GM21360 (cell line): ENCODE results near the gene TOGARAM1.

Experiments used
- ATAC-seq: cut with Tn5 transposase; IDR thresholded peaks from one replicate; pipeline ENCODE4 v1.9.1; 2021; ENCODE audit warnings: mild to moderate bottlenecking, moderate library complexity; ENCODE audit not compliant: unreplicated experiment

The TOGARAM1 gene, protein sequence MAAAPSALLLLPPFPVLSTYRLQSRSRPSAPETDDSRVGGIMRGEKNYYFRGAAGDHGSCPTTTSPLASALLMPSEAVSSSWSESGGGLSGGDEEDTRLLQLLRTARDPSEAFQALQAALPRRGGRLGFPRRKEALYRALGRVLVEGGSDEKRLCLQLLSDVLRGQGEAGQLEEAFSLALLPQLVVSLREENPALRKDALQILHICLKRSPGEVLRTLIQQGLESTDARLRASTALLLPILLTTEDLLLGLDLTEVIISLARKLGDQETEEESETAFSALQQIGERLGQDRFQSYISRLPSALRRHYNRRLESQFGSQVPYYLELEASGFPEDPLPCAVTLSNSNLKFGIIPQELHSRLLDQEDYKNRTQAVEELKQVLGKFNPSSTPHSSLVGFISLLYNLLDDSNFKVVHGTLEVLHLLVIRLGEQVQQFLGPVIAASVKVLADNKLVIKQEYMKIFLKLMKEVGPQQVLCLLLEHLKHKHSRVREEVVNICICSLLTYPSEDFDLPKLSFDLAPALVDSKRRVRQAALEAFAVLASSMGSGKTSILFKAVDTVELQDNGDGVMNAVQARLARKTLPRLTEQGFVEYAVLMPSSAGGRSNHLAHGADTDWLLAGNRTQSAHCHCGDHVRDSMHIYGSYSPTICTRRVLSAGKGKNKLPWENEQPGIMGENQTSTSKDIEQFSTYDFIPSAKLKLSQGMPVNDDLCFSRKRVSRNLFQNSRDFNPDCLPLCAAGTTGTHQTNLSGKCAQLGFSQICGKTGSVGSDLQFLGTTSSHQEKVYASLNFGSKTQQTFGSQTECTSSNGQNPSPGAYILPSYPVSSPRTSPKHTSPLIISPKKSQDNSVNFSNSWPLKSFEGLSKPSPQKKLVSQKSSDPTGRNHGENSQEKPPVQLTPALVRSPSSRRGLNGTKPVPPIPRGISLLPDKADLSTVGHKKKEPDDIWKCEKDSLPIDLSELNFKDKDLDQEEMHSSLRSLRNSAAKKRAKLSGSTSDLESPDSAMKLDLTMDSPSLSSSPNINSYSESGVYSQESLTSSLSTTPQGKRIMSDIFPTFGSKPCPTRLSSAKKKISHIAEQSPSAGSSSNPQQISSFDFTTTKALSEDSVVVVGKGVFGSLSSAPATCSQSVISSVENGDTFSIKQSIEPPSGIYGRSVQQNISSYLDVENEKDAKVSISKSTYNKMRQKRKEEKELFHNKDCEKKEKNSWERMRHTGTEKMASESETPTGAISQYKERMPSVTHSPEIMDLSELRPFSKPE (N-terminal part only)

DNA sequence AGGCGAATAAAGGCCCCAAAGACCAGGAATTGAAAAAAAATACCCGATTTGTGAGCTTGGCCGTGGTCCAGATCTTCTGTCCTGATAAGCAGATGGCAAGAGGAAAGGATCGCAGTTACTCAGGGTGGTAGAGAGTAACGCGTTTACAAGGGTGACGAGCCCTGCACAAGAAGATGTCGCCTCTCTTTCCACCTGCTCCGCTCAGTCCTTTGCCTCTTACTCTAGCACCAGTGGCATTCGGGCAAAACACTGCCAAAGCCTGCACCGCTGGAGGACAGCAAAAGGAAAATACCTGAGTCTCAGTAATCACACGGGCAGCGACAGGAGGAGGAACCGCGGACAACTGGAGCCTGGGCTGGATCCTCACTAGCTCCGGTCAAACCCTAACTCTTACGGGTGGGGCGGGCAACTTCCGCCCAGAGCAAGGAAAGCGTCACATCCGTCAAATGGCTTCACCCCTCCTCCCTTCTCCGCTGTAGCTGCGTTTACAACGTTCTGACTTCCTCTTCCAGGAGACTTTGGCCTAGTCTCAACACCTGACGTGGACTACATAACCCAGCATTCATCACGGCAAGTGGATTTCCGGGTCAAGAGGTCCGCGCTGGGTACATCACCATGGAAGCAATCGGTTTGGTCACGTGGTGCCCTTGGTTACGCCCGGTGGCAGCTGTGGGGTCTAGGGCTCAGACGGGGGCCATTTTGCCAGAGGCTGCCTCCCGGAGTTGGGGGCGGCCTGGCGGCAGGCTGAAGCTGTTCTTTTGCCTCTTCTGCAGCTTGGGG, at the start of gene TOGARAM1, which contains the start of gene KLHL28:
Gene TOGARAM1, plus strand, starts transcription at position 637 of the 780 bp plus-strand sequence. CDS start 232 bp downstream, outside the sequence.
Gene KLHL28, minus strand, starts transcription at position 394 of the 780 bp plus-strand sequence. CDS start 16,019 bp downstream, outside the sequence.
- peak; percentile 92 for ATAC-seq

DNA sequence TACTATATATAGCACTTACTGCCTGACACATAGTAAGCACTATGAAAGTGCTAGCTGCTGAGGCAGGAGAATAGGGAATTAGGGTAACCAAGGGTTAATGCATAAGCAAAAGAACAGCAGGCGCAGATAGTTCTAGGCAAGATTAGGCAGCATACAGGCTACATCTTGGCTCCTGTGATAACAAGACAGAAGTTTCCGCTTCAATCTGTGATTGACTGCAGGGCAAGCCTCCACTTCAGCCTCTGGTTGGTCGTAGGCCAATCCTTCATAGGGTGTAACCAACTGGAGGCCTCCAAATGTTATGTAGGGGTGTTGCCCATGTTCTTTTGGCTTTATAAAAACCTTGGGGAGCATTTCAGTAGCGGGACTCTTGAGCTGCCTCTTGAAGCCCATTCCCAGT, 47.1 kb upstream of the TOGARAM1 start:
- ATAC-seq = no peak

DNA sequence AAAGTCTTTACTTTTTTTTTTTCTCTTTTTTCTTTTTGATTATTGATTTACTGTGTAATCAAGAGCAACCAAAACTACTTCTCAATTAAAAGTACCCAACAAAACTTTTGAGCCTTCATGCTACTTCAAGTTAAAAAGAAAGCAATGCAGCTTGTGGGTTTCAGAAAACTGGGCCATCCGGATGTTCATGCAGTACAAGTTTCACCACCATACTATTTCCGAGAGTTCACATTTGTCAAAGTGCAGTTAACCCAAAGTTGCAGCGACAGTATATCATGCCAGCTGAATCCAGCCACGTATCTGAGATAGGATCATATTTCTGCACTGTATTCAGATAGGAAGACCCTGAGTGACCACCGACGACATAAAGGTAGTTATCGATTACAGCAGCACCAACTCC, 33.2 kb upstream of the TOGARAM1 start:
- ATAC-seq = no peak

DNA sequence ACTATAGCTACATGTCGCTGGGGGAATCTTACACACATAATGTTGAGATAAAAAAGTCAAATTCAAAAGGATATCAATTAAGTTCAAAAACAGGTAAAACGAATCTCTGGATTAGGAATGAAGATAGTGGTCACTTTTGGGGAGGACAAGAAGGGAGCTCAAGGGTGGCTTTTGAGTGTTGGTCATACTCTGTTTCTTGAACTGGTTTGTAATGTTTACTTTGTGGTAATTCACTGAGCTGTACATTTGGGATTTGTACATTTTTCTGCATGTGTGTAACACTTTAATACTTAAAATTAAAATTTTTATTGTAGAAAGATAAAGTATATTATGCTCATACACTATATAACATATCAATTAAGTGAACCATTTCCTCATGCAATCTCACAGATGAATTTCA, 26.8 kb upstream of the TOGARAM1 start:
- no peak for ATAC-seq

DNA sequence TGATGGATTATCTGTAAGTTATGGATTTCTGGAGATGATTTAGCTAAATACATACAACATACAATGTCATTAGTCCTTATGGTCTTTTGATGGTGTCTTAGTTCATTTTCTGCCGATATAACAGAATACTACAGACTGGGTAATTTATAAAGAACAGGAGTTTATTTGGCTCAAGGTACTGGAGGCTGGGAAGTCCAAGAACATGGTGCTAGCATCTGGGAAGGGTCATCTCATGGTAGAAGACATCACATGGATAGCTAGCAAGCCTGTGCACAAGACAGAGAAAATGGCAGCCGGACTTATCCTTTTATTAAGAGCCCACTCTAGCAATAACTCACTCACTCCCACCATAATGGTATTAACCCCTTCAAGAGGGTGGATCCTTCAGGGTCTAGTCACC, 24.4 kb upstream of the TOGARAM1 start:
- no peak for ATAC-seq

DNA sequence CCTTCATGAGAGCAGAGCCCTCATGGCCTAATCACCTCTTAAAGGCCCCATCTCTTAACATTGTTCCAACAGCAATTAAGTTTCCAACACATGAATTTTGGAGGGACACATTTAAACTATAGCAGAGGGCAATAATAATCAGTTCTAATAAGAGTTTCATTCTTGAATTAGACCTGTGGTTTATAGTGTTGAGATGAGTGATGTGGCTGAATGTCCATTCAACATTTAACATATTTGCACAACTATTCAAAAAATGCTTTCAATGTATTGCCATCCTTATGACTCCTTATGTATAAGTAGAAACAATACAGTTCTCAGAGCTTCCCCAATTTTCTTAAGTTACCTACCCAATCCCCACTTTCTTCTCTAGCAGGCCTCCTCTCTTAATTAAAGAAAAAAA, 21.8 kb upstream of the TOGARAM1 start:
- no peak for ATAC-seq

DNA sequence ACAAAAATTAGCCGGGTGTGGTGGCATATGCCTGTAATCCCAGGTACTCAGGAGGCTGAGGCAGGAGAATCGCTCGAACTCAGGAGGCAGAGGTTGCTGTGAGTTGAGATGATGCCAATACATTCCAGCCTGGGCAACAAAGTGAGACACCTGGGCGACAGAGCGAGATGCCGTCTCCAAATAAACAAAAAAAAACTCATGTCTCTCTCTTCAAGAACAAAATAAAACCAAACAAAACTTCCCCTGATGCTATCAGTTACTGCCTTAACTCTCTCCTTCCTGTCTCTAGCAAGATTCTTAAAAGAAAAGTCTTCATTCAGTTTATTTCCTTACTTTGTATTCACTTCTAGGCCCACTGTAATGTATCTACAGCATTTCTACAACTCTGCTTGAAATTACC, 21.0 kb upstream of the TOGARAM1 start:
- no peak for ATAC-seq

DNA sequence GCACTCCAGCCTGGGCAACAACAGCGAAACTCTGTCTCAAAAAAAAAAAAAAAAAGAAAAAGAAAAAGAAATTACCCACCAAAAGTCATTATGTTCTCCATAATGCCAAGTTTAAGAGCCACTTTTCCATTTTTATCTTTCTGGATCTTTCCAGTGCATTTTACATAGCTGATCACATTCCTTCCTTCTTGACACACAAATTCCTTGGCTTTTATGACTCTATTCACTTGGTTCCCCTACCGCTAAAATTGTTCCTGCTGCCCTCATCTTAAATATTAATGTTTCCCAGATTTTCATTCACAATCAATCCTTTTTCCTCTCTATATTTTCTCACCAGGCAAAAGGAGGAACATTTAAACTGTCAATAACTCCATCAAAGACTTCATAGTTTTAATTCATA, 20.4 kb upstream of the TOGARAM1 start:
- no peak for ATAC-seq

DNA sequence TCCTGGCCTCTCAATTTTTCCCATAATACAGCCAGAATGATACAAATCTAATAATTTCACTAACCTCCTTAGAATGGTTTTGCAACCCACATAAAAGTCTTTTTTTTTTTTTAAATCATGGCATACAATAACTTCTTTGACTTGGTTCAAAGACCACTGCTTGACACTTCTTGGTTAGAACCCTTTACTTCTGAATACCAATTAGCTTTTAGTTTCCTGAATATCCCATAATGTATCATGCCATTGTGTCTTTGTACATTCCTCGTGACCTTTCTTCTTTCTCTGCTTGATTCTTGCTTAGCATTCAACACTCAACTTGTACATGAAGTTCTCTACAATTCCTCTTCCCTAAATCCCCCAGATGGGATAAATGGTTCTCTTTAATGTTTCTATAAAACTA, 19.6 kb upstream of the TOGARAM1 start:
- no peak for ATAC-seq

DNA sequence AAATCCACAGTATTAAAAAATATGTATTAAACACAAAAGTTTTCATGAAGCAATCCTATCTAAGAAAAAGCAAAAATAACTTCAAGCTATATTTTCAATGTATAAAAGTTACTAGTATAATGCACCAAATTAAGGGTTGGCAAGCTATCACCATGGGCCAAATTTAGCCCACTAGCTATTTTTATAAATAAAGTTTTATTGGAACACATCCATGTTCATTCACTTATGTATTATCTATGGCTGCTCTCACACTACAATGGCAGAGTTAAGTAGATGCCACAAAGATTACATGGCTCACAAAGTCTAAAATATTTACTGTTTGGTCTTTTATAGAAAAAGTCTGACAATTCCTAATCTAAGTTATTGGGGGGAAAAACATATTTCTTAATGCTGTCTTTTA, 17.9 kb upstream of the TOGARAM1 start:
- ATAC-seq = no peak

DNA sequence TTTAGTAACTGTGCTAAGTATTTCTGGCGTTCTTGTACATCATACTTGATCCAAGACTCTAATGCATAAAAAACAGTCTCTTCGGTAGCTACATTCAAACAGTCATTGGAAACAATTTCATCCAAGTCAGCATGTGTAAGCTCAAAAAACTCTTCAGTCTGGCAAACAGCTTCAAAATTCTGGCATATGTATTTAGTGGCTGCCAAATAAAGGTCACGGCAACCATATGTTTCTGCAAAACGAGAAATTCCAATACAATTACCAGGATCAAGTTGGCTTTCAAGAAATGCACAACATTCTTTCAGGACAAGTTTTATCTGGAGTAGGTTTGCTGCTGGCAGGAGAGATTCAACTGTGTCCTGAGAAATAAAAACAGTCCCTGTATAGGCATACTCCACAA, 16.7 kb upstream of the TOGARAM1 start:
- no peak for ATAC-seq

DNA sequence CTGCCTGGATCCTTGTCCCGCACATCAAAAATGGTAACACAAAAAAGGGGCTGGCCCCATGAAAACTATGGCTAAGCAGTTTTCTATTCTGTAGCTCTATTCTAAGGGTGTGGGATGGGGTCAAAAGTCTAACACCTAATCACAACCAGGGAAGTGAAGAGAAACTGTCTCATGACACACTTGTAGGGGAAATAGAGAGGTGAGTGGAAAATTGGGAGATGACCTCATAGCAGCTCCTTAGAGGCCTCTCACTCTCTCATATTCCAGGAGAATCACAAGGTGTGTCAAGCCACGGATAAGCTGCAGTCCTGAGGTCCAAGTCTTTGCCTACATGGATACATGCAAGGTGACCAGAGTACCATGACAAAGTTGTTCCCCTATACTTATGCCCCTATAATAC, 10.9 kb upstream of the TOGARAM1 start:
- ATAC-seq = no peak

DNA sequence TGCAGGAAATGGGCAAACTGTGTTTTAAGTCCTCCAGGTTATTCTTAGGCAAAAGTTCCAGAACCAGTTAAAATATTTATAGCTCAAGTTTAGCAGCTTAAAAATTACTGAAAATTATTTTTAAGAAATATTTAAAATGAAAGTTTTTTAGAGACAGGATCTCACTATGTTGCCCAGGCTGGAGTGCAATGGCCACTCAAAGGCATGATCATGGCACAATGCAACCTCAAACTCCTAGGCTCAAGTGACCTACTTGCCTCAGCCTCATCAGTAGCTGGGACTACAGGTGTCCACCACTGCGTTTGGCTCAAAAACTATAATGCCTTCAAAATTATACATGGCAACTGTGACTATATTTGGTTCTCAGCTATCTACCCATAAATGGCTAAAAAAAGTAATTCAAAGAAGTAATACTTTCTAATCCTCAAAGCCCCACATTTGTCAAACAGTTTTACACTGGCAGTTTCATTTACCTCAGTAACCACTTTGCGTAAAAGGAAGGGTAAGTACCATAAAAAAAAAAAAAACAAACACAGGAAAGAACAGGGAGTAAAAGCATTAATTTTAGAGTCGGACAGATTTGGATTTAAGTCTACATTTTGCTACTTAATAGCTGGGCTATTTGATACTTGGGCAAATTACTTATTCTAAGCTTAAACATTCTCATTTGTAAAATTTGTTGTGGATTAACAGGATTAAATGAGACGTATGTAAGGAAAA, 9.4 kb upstream of the TOGARAM1 start:
- no peak for ATAC-seq

DNA sequence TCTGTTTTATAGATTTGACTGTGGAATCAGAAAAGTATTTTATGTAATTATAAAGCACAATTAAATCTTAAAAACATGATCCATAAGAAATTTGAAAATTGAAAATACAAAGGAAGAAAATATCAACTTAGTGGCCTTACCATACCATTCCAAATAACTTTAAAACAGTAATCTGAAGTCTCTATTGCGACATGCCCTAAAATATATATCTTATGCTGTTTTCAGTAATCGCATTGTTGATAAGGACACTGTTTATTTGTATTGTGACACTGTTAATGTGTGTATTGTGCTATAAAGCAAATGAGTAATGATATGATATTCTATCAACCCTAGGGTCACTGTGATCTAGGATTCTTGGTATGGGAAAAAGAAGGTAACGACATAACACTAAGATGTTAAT, 7.2 kb upstream of the TOGARAM1 start:
- ATAC-seq = no peak

DNA sequence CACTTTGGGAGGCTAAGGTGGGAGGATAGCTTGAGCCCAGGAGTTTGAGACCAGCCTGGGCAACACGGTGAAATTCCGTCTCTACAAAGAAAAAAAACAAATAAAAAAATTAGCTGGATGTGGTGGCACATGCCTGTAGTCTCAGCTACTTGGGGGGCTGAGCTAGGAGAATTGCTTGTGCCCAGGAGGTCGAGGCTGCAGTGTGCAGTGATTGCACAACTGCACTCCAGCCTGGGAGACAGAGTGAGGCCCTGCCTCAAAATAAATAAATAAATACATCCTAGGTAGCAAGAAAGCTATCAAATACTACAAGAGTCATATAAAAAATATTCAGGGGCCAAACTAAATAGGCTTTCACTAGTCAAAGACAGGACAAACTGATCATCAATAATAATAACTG, 6.5 kb upstream of the TOGARAM1 start:
- ATAC-seq = no peak

DNA sequence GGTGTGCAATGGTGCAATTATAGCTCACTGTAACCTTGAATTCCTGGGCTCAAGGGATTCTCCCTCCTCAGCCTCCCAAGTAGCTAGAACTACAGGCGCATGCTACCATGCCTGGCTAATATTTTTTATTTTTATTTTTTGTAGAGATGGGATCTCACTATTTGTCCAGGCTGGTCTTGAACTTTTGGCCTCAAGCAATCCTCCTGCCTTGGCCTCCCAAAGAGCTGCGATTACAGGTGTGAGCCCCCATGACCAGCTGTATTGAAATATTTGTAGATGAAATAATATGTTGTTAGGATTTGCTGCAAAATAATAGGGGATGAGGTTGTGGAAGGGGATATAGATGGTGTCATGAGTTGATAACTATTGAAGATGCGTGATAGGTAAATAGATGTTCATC, 5.1 kb upstream of the TOGARAM1 start:
- ATAC-seq = no peak

DNA sequence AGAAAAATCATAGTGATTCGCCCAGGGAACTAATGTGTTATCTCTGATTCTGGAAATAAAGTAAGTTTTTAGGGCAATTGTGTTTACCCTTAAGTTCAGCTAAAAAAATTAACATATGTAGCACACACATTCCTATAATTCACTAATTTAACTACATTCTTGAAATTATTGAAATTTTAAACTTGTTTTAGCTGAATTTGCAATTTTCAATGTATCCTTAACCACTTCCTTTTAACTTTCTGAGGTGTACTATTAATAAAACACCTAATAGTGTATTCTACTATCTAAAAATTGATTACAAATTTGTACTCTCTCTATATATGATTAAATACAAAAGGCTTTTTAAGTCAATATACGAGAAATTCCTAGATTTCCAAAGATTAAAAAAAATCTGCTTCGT, 2.5 kb upstream of the TOGARAM1 start:
- ATAC-seq = no peak

DNA sequence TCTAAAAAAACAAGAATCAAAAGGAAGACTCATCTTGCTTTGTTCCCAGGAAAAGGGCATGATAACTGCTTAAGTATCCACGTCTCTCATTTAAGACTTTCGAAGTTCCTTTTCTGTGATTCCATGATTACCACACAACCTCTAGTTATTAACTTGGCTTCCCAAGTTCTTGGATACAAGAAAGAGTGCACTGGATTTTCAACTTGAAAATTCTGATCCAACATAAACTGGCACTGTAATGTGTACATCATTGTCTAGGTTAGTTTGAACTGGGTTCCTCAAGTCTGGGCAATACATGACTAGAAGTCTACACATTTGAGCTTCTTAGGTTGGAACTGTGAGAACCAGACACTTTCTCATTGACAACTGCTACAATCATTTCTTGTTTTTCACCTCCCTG, 1.8 kb upstream of the TOGARAM1 start:
- ATAC-seq = no peak

DNA sequence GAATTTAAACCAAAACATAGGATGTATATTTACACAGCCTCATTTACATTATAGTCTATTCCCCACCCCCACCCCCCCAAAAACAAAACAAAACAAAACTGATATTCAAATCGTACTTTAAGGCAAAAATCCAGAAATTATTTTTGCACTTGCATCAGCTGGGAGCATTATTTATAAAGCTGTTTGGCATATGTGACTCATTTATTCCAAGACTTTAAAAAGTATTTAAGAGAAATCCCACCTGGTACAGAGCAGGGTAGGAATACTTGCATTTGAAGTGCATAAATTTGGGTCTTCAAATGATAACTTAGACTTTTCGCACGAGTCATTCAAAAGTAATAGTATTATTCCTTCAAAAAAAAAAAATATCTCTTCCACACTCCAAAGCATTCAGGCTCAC, 1.3 kb upstream of the TOGARAM1 start:
- ATAC-seq = no peak

DNA sequence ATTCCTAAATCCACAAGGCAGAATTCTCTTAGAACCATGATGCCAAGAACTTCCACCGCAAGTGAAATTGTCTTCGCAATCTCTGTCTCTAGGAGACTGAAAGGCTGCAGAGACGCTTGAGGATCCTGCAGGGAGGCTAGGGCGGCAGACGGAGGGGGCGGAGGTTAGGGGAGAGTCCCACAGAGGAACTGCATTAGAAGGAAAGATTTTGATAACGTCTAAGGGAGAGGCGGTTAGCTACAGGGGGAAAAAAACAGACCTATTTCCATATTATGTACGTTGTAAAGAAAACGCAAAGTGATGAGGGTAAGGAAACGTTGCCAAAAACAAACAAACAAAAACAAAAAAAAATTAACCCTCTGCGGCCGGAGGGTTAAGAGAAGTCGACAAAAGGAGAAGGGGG, 838 bp upstream of the TOGARAM1 start:
- peak; percentile 23 for ATAC-seq
